HFFc6 (cell line): ENCODE data around the gene CCZ1. TPM values are rescaled to one million over a fixed set of nuclear protein-coding genes. Genes with fewer than 3 reads are reported as not detected.
"Not testable (repeated sequence)": the region's sequence is repeated elsewhere in the genome, so short reads cannot be mapped to it uniquely, and the experiment has no call there.

Source experiments
- DNase-seq: peaks from one replicate; pipeline ENCODE4 v3.0.0-alpha.2; 2018
- H3K27ac Mint-ChIP-seq: 2 replicates; pipeline ENCODE4 v1.8.0; 2020; ENCODE audit warnings: mild to moderate bottlenecking, mixed read lengths
- H3K27me3 Mint-ChIP-seq: 2 replicates; pipeline ENCODE4 v1.8.0; 2021; ENCODE audit warnings: mild to moderate bottlenecking, moderate library complexity, mixed read lengths; ENCODE audit not compliant: insufficient read depth
- H3K36me3 Mint-ChIP-seq: 2 replicates; pipeline ENCODE4 v1.8.0; 2021; ENCODE audit warnings: low read depth, mixed read lengths
- H3K4me1 Mint-ChIP-seq: 2 replicates; pipeline ENCODE4 v1.8.0; 2020; ENCODE audit warnings: low read depth, mixed read lengths
- H3K4me3 Mint-ChIP-seq: 2 replicates; pipeline ENCODE4 v1.8.0; 2020; ENCODE audit warnings: mild to moderate bottlenecking, moderate library complexity, mixed read lengths
- H3K9me3 Mint-ChIP-seq: 2 replicates; pipeline ENCODE4 v1.8.0; 2020; ENCODE audit warnings: mild to moderate bottlenecking, mixed read lengths
- CTCF ChIP-seq: fragments of 200-600 bp; sonication (generic); IDR thresholded peaks from 2 replicates; pipeline ENCODE4 v1.5.0; 2021; ENCODE audit warnings: antibody characterized with exemption, mild to moderate bottlenecking
- total RNA-seq, 6 experiments: library from RNA; stranded (reverse); fragmentation: NEBNext Ultra II Directional; extraction: Animal tissue kit (Norgen Biotek cat#: 25700); gene quantifications; 2 replicates in 1 of 6; 3 replicates in 5 of 6; pipeline ENCODE4 v1.2.3, GENCODE V29; 2021

Gene CCZ1
- total RNA-seq, 6 experiments from 2014 or later = 62.9 to 78.5 (median 73.8) TPM

GRCh38 chr7:5892498-5892897, 6.0 kb upstream of the CCZ1 start:
- Mint-ChIP-seq H3K4me3 (no peak overlapping the region), H3K36me3 (no peaks in the 10 kb centered on the region), H3K27me3 (peaks cover 1% of the 10 kb centered on the region)

GRCh38 chr7:5897369-5897919, 1.1 kb upstream of the CCZ1 start:
- H3K27ac Mint-ChIP-seq = peak overlapping the region; percentile 51; the same call in 1 of the 2 replicates
- H3K4me1 Mint-ChIP-seq = peaks cover 10% of the 10 kb centered on the region; the same call in 1 of the 2 replicates
- not testable (repeated sequence) for H3K36me3 Mint-ChIP-seq, H3K27me3 Mint-ChIP-seq, H3K9me3 Mint-ChIP-seq, DNase-seq
- peak overlapping the region; percentile 70 for H3K4me3 Mint-ChIP-seq

More at GRCh38 chr7:5892498-5892897, 6.0 kb upstream of the CCZ1 start:
- TF ChIP-seq CTCF = no peak
- Mint-ChIP-seq H3K4me1 (0 out of 2 replicates have a peak, but pooled peaks cover 5% of the 10 kb centered on the region), H3K27ac (no peak overlapping the region), H3K9me3 (no peaks in the 10 kb centered on the region)
- DNase-seq = no peak

GRCh38 chr7:5903002-5903401, 4.5 kb downstream of the CCZ1 start:
- H3K27me3 Mint-ChIP-seq, H3K4me1 Mint-ChIP-seq, H3K27ac Mint-ChIP-seq, H3K9me3 Mint-ChIP-seq, H3K4me3 Mint-ChIP-seq, DNase-seq, H3K36me3 Mint-ChIP-seq: not testable (repeated sequence)

GRCh38 chr7:5904726-5905125, 6.2 kb downstream of the CCZ1 start:
- H3K4me3 Mint-ChIP-seq, H3K27me3 Mint-ChIP-seq, H3K9me3 Mint-ChIP-seq, H3K36me3 Mint-ChIP-seq, DNase-seq, H3K4me1 Mint-ChIP-seq, H3K27ac Mint-ChIP-seq: not testable (repeated sequence)

- H3K27ac Mint-ChIP-seq, H3K36me3 Mint-ChIP-seq, H3K9me3 Mint-ChIP-seq, H3K4me3 Mint-ChIP-seq, H3K27me3 Mint-ChIP-seq, H3K4me1 Mint-ChIP-seq, DNase-seq: not testable (repeated sequence)
Measured at GRCh38 chr7:5908835-5909234, 10.3 kb downstream of the CCZ1 start.

- H3K36me3 Mint-ChIP-seq, DNase-seq, H3K4me3 Mint-ChIP-seq, H3K27ac Mint-ChIP-seq, H3K4me1 Mint-ChIP-seq, H3K27me3 Mint-ChIP-seq, H3K9me3 Mint-ChIP-seq: not testable (repeated sequence)
Measured at GRCh38 chr7:5916529-5916928, 18.0 kb downstream of the CCZ1 start.

GRCh38 chr7:5924180-5924579, 25.6 kb downstream of the CCZ1 start:
- not testable (repeated sequence) for DNase-seq, H3K36me3 Mint-ChIP-seq, H3K4me1 Mint-ChIP-seq, H3K9me3 Mint-ChIP-seq, H3K27ac Mint-ChIP-seq, H3K4me3 Mint-ChIP-seq, H3K27me3 Mint-ChIP-seq

GRCh38 chr7:5924630-5925029, 26.1 kb downstream of the CCZ1 start:
- DNase-seq, H3K27ac Mint-ChIP-seq, H3K27me3 Mint-ChIP-seq: not testable (repeated sequence)

GRCh38 chr7:5926263-5926870, 27.8 kb downstream of the CCZ1 start:
- H3K27me3 Mint-ChIP-seq, H3K4me1 Mint-ChIP-seq, H3K27ac Mint-ChIP-seq, H3K9me3 Mint-ChIP-seq, H3K4me3 Mint-ChIP-seq, DNase-seq, H3K36me3 Mint-ChIP-seq: not testable (repeated sequence)

More at GRCh38 chr7:5924630-5925029, 26.1 kb downstream of the CCZ1 start:
- H3K4me1 Mint-ChIP-seq, H3K4me3 Mint-ChIP-seq, H3K36me3 Mint-ChIP-seq, H3K9me3 Mint-ChIP-seq: not testable (repeated sequence)

- not testable (repeated sequence) for H3K4me3 Mint-ChIP-seq, H3K27ac Mint-ChIP-seq, DNase-seq, H3K36me3 Mint-ChIP-seq, H3K27me3 Mint-ChIP-seq, H3K4me1 Mint-ChIP-seq, H3K9me3 Mint-ChIP-seq
Measured at GRCh38 chr7:5930290-5930689, 31.8 kb downstream of the CCZ1 start.

GRCh38 chr7:5931250-5931649, 32.7 kb downstream of the CCZ1 start:
- H3K4me3 Mint-ChIP-seq, H3K4me1 Mint-ChIP-seq, DNase-seq, H3K36me3 Mint-ChIP-seq, H3K9me3 Mint-ChIP-seq, H3K27me3 Mint-ChIP-seq: not testable (repeated sequence)
- H3K27ac Mint-ChIP-seq = peak overlapping the region; percentile 39; the same call in 1 of the 2 replicates

- H3K36me3 Mint-ChIP-seq, H3K27me3 Mint-ChIP-seq, H3K9me3 Mint-ChIP-seq, H3K4me3 Mint-ChIP-seq, H3K4me1 Mint-ChIP-seq: not testable (repeated sequence)
- peak; percentile 59 for DNase-seq
- peak overlapping the region; percentile 71; the same call in 1 of the 2 replicates for H3K27ac Mint-ChIP-seq
Measured at GRCh38 chr7:5931905-5932644, 33.5 kb downstream of the CCZ1 start.

- not testable (repeated sequence) for H3K9me3 Mint-ChIP-seq, H3K27me3 Mint-ChIP-seq, DNase-seq, H3K4me3 Mint-ChIP-seq, H3K27ac Mint-ChIP-seq, H3K4me1 Mint-ChIP-seq, H3K36me3 Mint-ChIP-seq
Measured at GRCh38 chr7:5934945-5935450, 36.5 kb downstream of the CCZ1 start.
